Measurements from ENCODE around the gene LYRM4. TPM values are rescaled to one million over a fixed set of nuclear protein-coding genes. Genes with fewer than 3 reads are reported as not detected.

The LYRM4 gene
- polyA plus RNA-seq, 1 donor from 2014 or later = 29.3 TPM

- H3K4me2 ChIP-seq (ENCODE audit: low read length) = no peak overlapping the region
- no peaks in the 10 kb centered on the region for H3K79me2 ChIP-seq (replicated peaks; ENCODE audit: insufficient read depth, low read length)
- no peak overlapping the region for H3K27ac ChIP-seq (ENCODE audit: low read length)
- H3K4me3 ChIP-seq (ENCODE audit: low read length) = no peak overlapping the region
- H3K36me3 ChIP-seq (ENCODE audit: insufficient read depth, low read length) = no peaks in the 10 kb centered on the region
- H2AFZ ChIP-seq (ENCODE audit: low read depth, low read length) = no peak overlapping the region
- no peaks in the 10 kb centered on the region for H4K20me1 ChIP-seq (ENCODE audit: insufficient read depth)
- H3K27me3 ChIP-seq (ENCODE audit: insufficient read depth, low read depth, low read length) = no peaks in the 10 kb centered on the region
- TF ChIP-seq CTCF (IDR thresholded peaks at IDR 0.05; ENCODE audit: poor library complexity, severe bottlenecking) = no peak
- TF ChIP-seq SMC3 (conservative IDR thresholded peaks at IDR 0.05; ENCODE audit: poor library complexity) = no peak
- TF ChIP-seq RAD21 (conservative IDR thresholded peaks at IDR 0.05) = no peak
- no peak for TF ChIP-seq EP300 (conservative IDR thresholded peaks at IDR 0.05; ENCODE audit: poor library complexity, severe bottlenecking)
- TF ChIP-seq POLR2AphosphoS5 (IDR thresholded peaks at IDR 0.05) = no peak
- no peak for TF ChIP-seq TAF1 (IDR thresholded peaks at IDR 0.05; ENCODE audit: low read depth)
- no peak for TF ChIP-seq REST (IDR thresholded peaks at IDR 0.05; ENCODE audit: borderline replicate concordance)
- no peak for TF ChIP-seq EZH2 (IDR thresholded peaks at IDR 0.05; ENCODE audit: borderline replicate concordance, insufficient read depth, low read length, poor library complexity, severe bottlenecking)
- no peak for TF ChIP-seq MXI1 (conservative IDR thresholded peaks at IDR 0.05; ENCODE audit: poor library complexity, severe bottlenecking)
- H3K9me2 ChIP-seq (ENCODE audit: insufficient read depth, low read length) = no peaks in the 10 kb centered on the region
- H3K9ac ChIP-seq (ENCODE audit: low read length) = no peak overlapping the region
- no peaks in the 10 kb centered on the region for H3K9me3 ChIP-seq (ENCODE audit: low read length)
- H3F3A ChIP-seq (ENCODE audit: insufficient read depth, low read length, poor library complexity, severe bottlenecking) = no peaks in the 10 kb centered on the region
Observed at GRCh38 chr6:5197084-5197483, 63.7 kb downstream of the LYRM4 start.

GRCh38 chr6:5192135-5192794, 68.5 kb downstream of the LYRM4 start:
- Histone ChIP-seq H3K27me3 (ENCODE audit: insufficient read depth, low read depth, low read length) (no peaks in the 10 kb centered on the region), H4K20me1 (ENCODE audit: insufficient read depth) (no peaks in the 10 kb centered on the region), H3K9me3 (ENCODE audit: low read length) (no peaks in the 10 kb centered on the region), H3K4me2 (ENCODE audit: low read length) (no peak overlapping the region), H3K36me3 (ENCODE audit: insufficient read depth, low read length) (no peaks in the 10 kb centered on the region), H3F3A (ENCODE audit: insufficient read depth, low read length, poor library complexity, severe bottlenecking) (no peaks in the 10 kb centered on the region), H3K4me3 (ENCODE audit: low read length) (no peak overlapping the region), H3K79me2 (replicated peaks; ENCODE audit: insufficient read depth, low read length) (no peaks in the 10 kb centered on the region), H2AFZ (ENCODE audit: low read depth, low read length) (no peak overlapping the region), H3K27ac (ENCODE audit: low read length) (no peak overlapping the region), H3K9me2 (ENCODE audit: insufficient read depth, low read length) (no peaks in the 10 kb centered on the region), H3K9ac (ENCODE audit: low read length) (no peak overlapping the region)
- TF ChIP-seq REST (IDR thresholded peaks at IDR 0.05; ENCODE audit: borderline replicate concordance) (no peak), SMC3 (conservative IDR thresholded peaks at IDR 0.05; ENCODE audit: poor library complexity) (no peak), POLR2AphosphoS5 (IDR thresholded peaks at IDR 0.05) (no peak), RAD21 (conservative IDR thresholded peaks at IDR 0.05) (no peak), CTCF (IDR thresholded peaks at IDR 0.05; ENCODE audit: poor library complexity, severe bottlenecking) (no peak), TAF1 (IDR thresholded peaks at IDR 0.05; ENCODE audit: low read depth) (no peak), MXI1 (conservative IDR thresholded peaks at IDR 0.05; ENCODE audit: poor library complexity, severe bottlenecking) (no peak), EZH2 (IDR thresholded peaks at IDR 0.05; ENCODE audit: borderline replicate concordance, insufficient read depth, low read length, poor library complexity, severe bottlenecking) (no peak), EP300 (conservative IDR thresholded peaks at IDR 0.05; ENCODE audit: poor library complexity, severe bottlenecking) (no peak)

All from neural cell (in vitro differentiated cells).